Measurements from ENCODE around the gene STIM2.
"Not testable (repeated sequence)": the region's sequence is repeated elsewhere in the genome, so short reads cannot be mapped to it uniquely, and the experiment has no call there.

Gene STIM2

DNA sequence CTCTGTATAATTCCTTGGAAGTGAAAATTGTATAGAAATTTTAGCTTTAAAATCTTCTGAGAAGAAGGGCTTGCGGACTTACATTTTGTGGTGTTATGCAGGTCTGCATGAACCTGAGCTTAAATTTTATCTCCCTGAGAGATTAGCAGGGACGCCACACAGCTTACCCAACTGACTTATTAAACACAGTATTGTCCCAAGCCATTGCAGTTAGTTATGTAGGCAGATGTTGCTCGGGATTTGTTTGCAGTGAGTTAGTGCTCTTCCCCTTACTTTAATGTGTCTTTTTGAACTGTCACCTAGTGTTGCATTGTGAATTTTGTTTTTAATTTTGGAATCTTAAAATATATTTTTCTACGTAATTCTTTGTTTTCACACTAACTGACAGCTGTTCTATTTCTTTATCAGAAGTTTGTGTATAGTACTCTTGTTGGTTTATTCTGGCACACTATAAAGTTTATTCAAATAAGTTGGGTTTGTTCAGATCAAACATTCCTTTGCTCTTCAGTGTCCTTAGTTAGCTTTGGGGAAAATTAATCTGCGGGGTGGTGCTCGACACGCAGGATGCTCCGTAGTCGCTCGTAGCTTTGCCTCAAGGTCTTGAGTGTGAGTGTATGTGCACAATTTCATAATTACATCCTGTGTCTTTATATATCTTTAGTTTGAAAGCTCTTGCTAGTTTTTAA, 145.4 kb downstream of the STIM2 start:
- no peak for DNase-seq

DNA sequence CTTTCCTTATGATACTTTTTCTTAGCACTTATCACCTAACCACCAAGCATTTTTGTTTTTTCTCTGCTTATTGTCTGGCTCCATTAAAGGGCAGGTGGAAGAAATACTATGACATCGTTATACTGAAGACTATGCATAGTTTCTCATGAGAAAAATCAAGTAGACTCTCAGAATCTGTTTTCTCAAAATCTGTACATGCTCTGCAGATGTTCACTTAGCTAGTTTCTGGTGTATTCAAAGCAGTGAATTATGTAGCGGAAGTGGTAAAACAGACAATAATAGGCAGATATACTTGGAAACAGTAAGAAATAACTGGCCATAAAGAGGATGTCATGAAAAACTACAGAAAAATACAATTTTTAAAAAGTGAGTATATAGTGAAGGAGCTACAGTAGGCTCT, 146.0 kb downstream of the STIM2 start:
- no peak for DNase-seq

DNA sequence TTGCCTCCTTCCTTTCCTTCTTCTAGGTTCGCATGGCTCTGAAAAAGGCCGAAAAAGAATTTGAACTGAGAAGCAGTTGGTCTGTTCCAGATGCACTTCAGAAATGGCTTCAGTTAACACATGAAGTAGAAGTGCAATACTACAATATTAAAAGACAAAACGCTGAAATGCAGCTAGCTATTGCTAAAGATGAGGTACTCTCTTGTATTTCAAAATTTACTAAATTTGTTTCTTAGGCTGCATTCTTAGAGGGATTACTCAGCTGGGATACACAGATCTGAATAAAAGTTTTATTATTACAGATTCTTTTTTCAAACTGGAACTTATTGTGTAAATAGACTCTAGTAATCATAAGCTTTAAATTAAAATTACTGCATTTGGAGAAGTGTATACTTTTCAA, 146.9 kb downstream of the STIM2 start:
- DNase-seq, result no peak

DNA sequence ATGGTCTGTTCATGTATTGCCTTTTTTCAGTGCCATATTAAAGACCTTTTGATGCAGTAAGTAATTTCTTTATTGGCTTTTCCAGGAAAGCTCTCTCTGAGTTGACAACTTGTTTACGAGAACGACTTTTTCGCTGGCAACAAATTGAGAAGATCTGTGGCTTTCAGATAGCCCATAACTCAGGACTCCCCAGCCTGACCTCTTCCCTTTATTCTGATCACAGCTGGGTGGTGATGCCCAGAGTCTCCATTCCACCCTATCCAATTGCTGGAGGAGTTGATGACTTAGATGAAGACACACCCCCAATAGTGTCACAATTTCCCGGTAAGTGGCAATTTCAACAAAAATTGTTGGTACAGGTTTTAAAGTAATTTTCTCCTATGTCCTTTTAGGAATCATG, 148.0 kb downstream of the STIM2 start:
- no peak for DNase-seq

DNA sequence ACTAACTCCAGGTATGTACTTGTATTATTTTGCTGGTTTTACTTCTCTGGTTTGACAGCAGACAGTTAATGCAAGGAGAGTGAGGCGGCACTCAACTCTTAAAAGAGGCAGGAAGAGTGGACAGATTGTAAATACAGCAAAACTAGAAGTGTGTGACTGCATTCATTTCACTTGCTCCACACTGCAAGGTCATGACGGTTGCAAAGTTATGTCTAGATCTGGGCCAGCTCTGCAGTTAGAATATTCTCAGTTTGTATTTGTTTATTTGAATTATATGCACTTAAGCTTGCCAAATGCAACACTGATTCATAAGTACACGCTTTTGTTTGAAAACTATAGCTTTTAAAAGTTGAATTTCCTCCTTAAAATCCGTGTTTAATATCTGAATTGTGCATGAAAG, 148.9 kb downstream of the STIM2 start:
- no peak for DNase-seq

DNA sequence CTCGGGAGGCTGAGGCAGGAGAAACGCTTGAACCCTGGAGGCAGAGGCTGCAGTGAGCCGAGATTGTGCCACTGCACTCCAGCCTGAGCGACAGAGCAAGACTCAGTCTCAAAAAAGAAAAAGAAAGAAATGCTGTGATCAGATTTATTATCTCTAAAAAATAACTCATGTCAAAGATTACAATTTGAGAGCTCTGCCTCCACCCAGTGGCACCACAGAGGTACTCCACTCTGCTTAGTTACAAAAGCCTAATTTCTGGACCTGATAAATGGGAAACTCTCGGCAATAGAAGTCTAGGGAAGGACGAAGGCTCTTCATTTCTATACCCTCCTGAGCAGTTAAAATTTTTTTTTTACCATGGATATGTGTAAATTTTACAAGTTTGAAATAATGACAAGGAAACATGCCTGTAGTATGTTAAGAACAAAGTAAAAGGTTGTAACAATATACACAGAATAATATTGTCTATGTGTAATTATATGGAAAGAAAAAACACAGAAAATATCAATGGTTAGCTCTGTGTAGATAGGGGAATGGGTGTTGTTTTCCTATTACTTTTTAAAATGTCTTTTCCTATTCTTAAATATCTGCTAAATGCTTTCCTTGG, 149.8 kb downstream of the STIM2 start:
- DNase-seq, result peak; percentile 46

DNA sequence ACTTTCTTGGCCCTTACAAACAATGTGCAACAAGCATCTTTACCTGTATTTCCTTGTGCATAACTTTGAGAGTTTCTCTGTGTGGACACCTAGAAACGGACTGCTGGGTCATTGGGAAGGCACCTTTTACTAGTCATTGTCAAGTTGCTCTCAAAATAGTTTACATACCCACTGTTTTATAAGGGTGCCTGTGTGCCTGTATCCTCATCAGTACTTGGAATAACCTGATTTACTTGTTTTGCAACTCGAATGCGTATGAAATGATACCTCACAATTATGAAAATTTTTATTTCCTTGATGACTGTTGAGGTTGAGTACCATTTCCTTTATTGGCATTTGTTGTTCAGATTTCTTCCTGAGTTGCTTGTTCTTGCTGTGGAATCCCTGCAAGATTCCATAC, 150.8 kb downstream of the STIM2 start:
- no peak for DNase-seq

DNA sequence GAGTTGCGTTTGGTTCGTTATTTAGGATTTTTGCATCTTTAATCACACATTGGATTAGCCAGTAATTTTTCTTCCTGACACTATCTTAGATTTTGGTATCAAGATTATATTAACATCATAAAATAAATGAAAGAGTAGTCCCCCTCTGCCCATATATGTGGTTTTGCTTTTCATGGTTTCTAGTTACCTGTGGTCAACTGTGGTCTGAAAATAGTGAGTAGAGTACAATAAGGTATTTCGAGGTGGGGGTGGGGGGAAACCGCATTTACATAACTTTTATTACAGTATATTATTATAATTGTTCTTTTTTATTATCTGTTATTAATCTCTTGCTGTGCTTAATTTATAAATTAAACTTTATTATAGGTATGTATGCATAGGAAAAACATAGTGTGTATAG, 152.4 kb downstream of the STIM2 start:
- DNase-seq, result no peak

DNA sequence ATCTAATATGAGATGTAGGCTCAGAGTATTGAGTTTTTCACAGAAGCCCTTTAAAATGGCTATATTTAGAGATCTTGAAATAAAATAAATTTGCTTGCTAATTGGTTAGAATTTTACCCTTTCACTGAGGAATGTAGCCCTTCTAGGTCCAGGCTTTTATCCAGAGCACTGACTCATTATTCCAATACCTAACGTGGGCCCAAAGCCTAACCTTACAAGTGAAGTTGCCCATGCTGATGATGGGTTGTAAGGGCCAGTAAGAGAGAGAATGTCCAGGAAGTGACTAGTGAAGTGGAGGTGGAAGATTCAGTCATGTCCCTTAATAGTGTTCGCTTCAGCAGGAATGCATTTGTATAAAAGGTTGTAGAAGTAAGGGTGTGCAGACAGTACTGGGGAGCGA, 155.9 kb downstream of the STIM2 start:
- no peak for DNase-seq

DNA sequence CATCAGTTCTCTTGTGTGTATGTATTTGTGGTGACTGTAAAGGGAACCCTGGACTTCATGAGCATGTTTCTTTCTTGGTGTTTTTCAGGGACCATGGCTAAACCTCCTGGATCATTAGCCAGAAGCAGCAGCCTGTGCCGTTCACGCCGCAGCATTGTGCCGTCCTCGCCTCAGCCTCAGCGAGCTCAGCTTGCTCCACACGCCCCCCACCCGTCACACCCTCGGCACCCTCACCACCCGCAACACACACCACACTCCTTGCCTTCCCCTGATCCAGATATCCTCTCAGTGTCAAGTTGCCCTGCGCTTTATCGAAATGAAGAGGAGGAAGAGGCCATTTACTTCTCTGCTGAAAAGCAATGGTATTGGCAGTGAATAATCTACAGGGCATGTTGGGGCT, 157.0 kb downstream of the STIM2 start:
- no peak for DNase-seq

DNA sequence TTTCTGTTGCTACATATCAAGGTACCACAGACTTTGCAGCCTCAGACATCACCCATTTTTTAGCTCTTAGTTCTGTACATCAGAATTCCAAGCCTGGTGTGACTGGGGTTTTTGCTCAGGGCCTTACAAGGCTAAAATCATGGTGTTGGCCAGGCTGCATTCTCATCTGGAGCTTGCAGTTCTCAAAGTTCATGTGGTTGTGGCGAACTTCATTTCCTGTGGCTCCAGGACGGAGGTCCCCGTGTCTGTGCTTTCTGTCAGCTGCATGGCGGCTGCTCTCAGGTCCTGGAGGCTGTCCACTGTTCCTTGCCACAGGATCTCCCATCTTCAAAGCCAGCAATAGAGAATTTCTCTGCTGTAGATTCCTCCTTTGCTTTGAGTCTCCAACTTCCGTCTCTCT, 157.4 kb downstream of the STIM2 start:
- DNase-seq, result no peak

DNA sequence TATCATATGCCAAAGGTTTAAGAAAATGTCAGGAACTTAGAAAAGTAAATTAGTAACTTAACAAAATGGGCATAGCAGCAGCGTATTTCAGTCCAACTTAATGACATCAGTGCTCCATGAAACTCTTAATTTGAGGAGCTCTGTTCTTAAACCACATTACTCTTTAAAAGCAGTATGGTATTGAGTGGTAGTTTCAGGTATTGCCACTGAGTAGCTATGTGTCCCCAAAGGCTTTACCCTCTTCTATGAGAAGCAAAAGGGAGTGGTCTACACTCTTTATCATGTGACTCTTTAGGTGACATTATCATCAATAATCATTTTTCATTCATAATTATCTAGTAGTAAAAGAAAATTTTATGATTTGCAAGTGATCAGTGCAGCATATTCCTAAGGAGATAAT, 158.3 kb downstream of the STIM2 start:
- DNase-seq, result no peak

DNA sequence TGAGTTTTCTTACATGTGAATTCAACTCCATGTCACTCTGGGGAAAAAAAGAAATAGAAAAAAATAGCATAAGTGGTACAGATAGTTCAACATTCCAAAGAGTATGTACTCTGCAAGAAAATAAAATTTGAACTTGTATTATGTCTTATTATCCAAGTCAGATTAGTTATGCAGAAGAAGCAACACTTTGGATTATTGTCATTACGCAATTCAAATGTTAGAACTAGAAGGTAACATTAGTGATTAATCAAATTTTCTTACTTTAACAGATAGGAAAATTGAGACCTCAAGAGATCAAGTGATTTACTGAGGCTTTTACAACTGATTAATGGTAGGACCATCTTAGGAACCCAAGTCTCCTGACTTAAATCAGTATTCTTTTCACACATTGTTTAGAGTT, 159.1 kb downstream of the STIM2 start:
- DNase-seq, result no peak

DNA sequence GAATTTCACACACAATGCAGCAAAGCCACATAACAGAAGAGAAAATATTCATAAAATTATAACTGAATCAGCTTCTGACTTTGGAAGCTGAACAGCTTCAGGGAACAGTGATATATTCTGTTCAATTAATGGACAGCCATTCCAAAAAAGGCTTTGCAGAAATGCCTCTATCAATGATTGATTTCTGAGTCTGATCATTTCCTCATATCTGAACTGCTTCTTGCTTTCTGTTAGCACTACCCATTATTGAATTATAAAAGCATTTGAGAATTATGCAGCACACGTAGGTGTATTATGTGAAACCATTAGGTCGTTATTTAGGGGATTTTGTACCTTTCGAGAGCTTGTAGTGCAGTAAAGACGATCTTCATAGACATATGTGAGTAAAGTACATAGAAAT, 159.6 kb downstream of the STIM2 start:
- DNase-seq, result no peak

DNA sequence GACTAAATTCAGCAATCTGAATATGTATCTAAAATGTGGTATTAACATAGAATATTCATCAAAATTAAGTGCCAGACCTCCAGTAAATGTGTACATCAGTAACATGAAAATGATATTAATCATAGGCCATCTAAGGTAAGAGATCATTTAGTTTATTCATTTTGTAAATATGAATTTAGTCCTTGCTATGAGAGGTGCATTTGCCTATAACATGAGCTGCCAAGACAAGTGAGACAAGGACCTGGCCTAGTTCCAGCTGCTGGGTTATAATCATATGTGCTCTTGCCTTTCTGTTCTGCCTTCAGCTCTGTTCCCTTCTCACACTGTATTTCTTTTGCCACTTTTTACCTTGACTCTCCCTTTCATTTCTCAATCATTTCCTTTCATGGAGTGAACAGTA, 160.0 kb downstream of the STIM2 start:
- DNase-seq, result no peak

DNA sequence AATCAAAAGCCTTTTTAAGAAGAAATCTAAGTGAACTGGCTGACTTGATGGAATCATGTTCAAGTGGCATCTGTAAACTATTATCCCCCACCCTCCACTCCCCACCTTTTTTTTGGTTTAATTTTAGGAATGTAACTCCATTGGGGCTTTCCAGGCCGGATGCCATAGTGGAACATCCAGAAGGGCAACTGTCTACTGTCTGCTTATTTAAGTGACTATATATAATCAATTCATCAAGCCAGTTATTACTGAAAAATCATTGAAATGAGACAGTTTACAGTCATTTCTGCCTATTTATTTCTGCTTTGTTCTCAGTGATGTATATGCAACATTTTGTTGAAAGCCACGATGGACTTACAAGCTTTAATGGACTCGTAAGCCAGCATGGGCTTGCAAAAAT, 162.3 kb downstream of the STIM2 start:
- no peak for DNase-seq

DNA sequence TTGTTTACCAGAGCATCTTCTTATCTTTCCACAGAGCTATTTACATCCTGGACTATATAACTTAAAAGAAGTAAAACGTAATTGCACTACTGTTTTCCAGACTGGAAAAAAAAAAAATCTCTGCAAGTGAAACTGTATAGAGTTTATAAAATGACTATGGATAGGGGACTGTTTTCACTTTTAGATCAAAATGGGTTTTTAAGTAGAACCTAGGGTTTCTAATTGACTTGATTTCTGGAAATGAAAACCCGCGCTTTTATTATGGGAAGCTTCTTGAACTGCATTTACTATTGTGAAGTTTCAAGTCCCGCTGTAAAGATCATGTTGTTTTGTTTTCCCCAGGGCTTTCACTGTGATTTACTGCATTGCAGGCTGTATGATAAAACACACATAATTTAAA, 162.7 kb downstream of the STIM2 start:
- DNase-seq, result no peak

DNA sequence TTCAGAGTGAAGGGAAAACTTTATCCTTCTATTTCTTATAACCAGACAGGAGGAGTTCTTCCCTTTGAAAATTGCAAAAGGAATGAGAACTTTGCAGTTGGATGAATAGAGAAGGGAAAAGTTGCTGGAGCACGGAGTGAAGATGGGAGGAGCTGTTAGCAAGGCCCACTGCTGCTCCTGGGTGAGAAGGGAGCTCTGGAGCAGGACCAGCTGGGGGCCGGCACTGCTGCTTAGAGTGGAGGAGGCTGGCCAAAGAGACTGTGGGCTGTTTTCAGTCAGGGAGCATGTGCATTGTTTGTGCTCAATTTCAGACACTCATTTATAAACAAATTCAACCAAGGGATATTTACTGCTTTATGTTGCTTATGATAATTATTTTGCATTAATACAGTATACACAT, 164.2 kb downstream of the STIM2 start:
- DNase-seq, result no peak

DNA sequence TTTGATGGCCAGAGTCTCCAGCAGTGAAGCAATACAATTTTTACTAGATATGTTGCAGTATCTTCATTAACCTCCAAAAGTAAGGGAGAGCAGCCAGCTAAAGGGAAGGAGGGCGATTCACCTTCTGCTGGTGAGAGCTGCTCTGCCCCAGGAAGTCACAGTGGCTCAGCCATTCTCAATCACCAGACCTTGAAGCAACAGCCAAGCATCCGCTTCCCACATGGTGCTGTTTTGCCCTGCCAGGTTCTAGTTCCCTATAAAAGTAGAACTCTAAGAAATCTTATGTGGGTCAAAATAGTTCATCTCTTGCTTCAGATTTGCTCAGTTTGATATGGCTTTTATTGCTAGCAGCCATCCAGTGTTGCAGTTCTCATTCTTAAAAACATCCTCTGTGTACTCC, 166.8 kb downstream of the STIM2 start:
- DNase-seq, result no peak

DNA sequence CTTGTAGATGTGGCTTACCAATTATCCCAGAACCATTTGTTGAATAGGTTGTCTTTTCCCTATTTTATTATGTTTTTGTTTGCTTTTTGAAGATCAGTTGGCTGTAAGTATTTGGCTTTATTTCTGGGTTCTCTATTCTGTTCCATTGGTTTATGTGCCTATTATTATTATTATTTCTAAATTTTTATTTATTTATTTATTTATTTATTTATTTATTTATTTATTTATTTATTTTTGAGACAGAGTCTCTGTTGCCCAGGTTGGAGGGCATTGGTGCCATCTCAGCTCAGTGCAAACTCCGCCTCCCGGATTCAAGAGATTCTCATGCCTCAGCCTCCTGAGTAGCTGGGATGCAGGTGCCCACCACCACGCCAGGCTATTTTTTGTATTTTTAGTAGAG, 174.5 kb downstream of the STIM2 start:
- not testable (repeated sequence) for DNase-seq

DNA sequence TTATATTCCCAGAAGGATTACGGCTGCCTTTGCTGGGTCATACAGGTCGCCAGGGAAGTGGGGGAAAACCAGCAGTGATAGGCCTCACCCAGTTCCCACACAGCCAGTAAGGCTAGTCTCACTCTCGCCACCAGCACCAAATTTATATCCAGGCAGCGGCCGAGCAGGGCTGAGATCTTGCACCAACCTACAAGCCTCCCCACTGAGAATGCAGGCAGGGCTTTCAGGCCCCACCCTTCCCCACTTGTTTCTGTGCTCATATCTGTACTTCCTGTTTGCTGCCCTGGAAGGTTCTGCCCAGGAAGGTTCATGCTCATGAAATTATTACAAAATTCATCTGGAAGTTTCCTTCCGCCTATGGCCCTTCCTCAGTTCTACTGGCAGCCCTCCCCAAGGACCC, 179.7 kb downstream of the STIM2 start:
- DNase-seq, result no peak

DNA sequence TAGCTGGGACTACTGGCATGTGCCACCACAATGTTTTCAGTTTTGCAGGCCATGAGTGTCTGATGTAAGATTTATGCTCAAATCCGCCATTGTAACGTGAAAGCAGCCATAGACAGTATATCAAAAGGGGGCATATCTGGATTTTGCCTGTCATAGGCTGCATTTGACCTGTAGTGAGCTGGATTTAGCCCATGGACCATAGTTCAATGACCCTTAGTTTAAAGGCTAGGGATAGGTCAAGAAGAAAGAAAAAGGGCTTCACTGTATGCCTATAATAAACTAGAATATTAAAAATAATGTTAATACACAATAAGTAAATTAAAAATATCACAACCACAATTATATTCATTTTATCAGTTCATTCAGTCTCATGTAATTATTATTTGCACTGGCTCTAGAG, 181.8 kb downstream of the STIM2 start:
- no peak for DNase-seq

DNA sequence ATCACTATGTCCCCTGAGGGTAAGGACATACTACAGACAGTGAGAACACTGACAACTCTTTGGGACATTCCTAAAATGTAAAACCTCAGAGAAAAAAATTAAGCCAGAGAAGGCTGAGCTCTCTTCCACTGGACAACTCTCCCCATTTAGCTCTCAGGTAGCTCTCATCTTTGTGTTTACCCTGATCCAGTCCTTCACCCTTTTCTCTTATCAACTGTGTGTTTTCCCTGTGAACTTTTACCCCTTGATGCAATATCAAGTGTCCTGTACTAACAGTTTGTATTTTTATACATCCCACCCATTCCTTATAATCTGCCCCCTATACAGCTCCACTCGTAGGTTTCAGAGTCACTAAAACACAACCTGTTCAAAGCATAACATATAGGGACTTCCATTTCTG, 182.6 kb downstream of the STIM2 start:
- DNase-seq, result no peak

DNA sequence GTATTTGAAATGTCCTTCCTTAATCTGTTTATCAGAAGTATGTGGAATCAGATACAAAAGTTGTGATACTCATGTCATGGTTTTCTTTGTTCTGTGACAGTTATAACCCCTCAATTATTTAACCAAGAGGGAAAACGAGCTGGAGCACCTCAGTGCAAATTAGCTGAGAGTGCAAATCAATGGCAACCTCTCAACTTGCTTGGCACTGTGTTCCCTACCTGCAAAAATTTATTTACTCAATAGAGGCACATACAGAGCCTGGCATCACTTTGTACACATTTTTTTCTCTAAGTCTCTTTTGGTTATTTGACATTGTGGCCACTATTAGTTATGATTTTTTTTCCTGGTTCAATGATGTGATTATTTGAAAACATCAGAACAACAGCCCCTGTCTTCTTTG, 186.2 kb downstream of the STIM2 start:
- DNase-seq, result no peak

Data from NCI-H2171 treated with DMSO at 0.1 percent for 48 hours (cell line).